Neural crest cell (in vitro differentiated cells): ENCODE measurements around the gene HTT-AS. TPM values are rescaled to one million over a fixed set of nuclear protein-coding genes. Genes with fewer than 3 reads are reported as not detected.

Experiments
- DNase-seq: peaks from one replicate; pipeline ENCODE4 v3.0.0; 2021; ENCODE audit warnings: low read depth, mixed read lengths, low spot score
- H3K27ac Mint-ChIP-seq: one replicate; pipeline ENCODE4 v1.8.0; 2021; ENCODE audit warnings: mild to moderate bottlenecking, mixed read lengths; ENCODE audit not compliant: unreplicated experiment
- H3K27me3 Mint-ChIP-seq: 2 replicates; pipeline ENCODE4 v1.8.0; 2021; ENCODE audit warnings: low read depth, mild to moderate bottlenecking, mixed read lengths
- H3K36me3 Mint-ChIP-seq: 2 replicates; pipeline ENCODE4 v1.8.0; 2021; ENCODE audit warnings: low read depth, mild to moderate bottlenecking, mixed read lengths
- H3K4me1 Mint-ChIP-seq: 2 replicates; pipeline ENCODE4 v1.8.0; 2021; ENCODE audit warnings: mixed read lengths
- H3K4me3 Mint-ChIP-seq: one replicate; pipeline ENCODE4 v1.8.0; 2021; ENCODE audit warnings: mild to moderate bottlenecking, mixed read lengths
- H3K9me3 Mint-ChIP-seq: 2 replicates; pipeline ENCODE4 v1.8.0; 2021; ENCODE audit warnings: mixed read lengths
- CTCF ChIP-seq: fragments of 200-600 bp; sonication (generic); conservative IDR thresholded peaks from 2 replicates; pipeline ENCODE4 v1.5.0; 2021; ENCODE audit warnings: antibody characterized with exemption, mild to moderate bottlenecking
- total RNA-seq: library from RNA; stranded (reverse); gene quantifications from 2 replicates; pipeline ENCODE4 v1.2.1, GENCODE V29; 2021

The HTT-AS gene
- total RNA-seq, 1 donor from 2014 or later, result not detected

GRCh38 chr4:3030566-3031356 lies 43.6 kb downstream of the HTT-AS start:
- Mint-ChIP-seq H3K27ac (no peak overlapping the region), H3K4me3 (no peak overlapping the region), H3K27me3 (no peaks in the 10 kb centered on the region), H3K9me3 (no peaks in the 10 kb centered on the region), H3K4me1 (no peaks in the 10 kb centered on the region), H3K36me3 (no peaks in the 10 kb centered on the region)
- DNase-seq, result no peak
- no peak for TF ChIP-seq CTCF

GRCh38 chr4:3029464-3029863 lies 44.9 kb downstream of the HTT-AS start:
- Mint-ChIP-seq H3K9me3 (no peaks in the 10 kb centered on the region), H3K27me3 (no peaks in the 10 kb centered on the region), H3K4me1 (no peaks in the 10 kb centered on the region), H3K4me3 (no peak overlapping the region), H3K27ac (no peak overlapping the region), H3K36me3 (no peaks in the 10 kb centered on the region)
- no peak for DNase-seq
- no peak for TF ChIP-seq CTCF

GRCh38 chr4:3026540-3026939 lies 47.8 kb downstream of the HTT-AS start:
- peaks cover 4% of the 10 kb centered on the region for H3K9me3 Mint-ChIP-seq
- peaks cover 3% of the 10 kb centered on the region for H3K36me3 Mint-ChIP-seq
- no peak overlapping the region for H3K4me3 Mint-ChIP-seq
- H3K4me1 Mint-ChIP-seq, result no peaks in the 10 kb centered on the region
- H3K27ac Mint-ChIP-seq, result no peak overlapping the region
- no peak for DNase-seq
- no peak for TF ChIP-seq CTCF
- H3K27me3 Mint-ChIP-seq, result no peaks in the 10 kb centered on the region

- Mint-ChIP-seq H3K9me3 (peaks cover 4% of the 10 kb centered on the region), H3K36me3 (peaks cover 3% of the 10 kb centered on the region)
- no peak for TF ChIP-seq CTCF
These were observed 48.5 kb downstream of the HTT-AS start for GRCh38 chr4:3025881-3026280.

GRCh38 chr4:3022651-3023050 lies 51.7 kb downstream of the HTT-AS start:
- Mint-ChIP-seq H3K27me3 (no peaks in the 10 kb centered on the region), H3K4me1 (no peaks in the 10 kb centered on the region), H3K4me3 (no peak overlapping the region), H3K27ac (no peak overlapping the region), H3K36me3 (peaks cover 3% of the 10 kb centered on the region), H3K9me3 (peaks cover 4% of the 10 kb centered on the region)
- DNase-seq, result no peak
- TF ChIP-seq CTCF, result no peak

More at GRCh38 chr4:3025881-3026280, 48.5 kb downstream of the HTT-AS start:
- Mint-ChIP-seq H3K4me1 (no peaks in the 10 kb centered on the region), H3K27me3 (no peaks in the 10 kb centered on the region), H3K27ac (no peak overlapping the region), H3K4me3 (no peak overlapping the region)
- no peak for DNase-seq
